Measurements from ENCODE around the gene CCDC85B. TPM values are rescaled to one million over a fixed set of nuclear protein-coding genes. Genes with fewer than 3 reads are reported as not detected.
A peak's percentile ranks its signal among the peaks of the same experiment; 100 is the strongest.

Gene CCDC85B
- total RNA-seq, 1 experiment from 2014 or later, result 85.4 TPM

DNA sequence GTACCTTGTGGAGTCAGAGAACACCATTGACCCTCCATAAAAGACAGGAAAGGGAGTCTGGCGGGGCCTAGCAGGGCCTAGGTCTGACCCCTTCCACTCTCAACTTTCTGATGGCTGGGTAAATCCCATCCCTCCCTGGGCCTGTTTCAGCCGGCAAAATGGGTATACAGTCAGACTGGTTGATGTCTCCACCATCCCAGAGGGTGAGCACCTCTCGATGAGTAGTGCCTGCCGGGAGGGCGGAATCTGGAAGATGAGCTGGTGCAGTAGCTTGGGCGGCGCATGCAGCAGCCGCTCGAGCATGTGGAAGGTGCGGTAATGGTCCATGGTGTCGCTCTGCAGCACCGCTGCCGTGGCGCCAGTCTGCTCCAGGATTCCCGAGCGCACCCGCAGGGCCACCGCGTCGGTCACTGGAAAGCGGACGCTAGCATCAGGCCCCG lies 2.7 kb upstream of the CCDC85B start:
- in situ Hi-C loops (cut with HindIII; ENCODE audit: low pct_unique_long_range_greater_than_20kb, low sequenced_read_pairs), result no loop called here
- H3K9me3 ChIP-seq (ENCODE audit: control insufficient read depth, insufficient read depth, low read depth, low read length), result no peaks in the 10 kb centered on the region
- H3K4me3 ChIP-seq (ENCODE audit: low read depth in 2 of 2, low read length in 2 of 2), result peak overlapping the region; percentile 88 to 93
- peaks cover 47% of the 10 kb centered on the region for H3K4me1 ChIP-seq (ENCODE audit: control insufficient read depth, insufficient read depth, low read length)
- H3K36me3 ChIP-seq (ENCODE audit: control insufficient read depth, insufficient read depth, low read length), result peaks cover 4% of the 10 kb centered on the region; the same call in 1 of the 2 replicates
- ATAC-seq (no peak), DNase-seq (ENCODE audit: low read depth, low spot score) (no peak)
- POLR2A ChIA-PET, result interaction anchor here (0.6 to 2.0 kb wide), 8 partner anchors 11 to 274 kb away, joined by 3 to 13 read pairs (median 5); partner anchors contain the start of genes FOSL1 and MUS81
- intact Hi-C loops (cut with micrococcal nuclease; ENCODE audit: unreplicated experiment), result loop anchor here (2.0 kb wide), 1 partner anchor 101 kb away; no protein-coding TSS in a partner anchor
- H3K27ac ChIP-seq (ENCODE audit: low read length), result peak overlapping the region; percentile 98
- CTCF ChIA-PET, result interaction anchor here (0.5 to 2.4 kb wide), 23 partner anchors 13 to 233 kb away, joined by 3 to 24 read pairs (median 6); partner anchors contain the start of genes FOSL1 and MUS81
- TF ChIP-seq, protein P1, sequence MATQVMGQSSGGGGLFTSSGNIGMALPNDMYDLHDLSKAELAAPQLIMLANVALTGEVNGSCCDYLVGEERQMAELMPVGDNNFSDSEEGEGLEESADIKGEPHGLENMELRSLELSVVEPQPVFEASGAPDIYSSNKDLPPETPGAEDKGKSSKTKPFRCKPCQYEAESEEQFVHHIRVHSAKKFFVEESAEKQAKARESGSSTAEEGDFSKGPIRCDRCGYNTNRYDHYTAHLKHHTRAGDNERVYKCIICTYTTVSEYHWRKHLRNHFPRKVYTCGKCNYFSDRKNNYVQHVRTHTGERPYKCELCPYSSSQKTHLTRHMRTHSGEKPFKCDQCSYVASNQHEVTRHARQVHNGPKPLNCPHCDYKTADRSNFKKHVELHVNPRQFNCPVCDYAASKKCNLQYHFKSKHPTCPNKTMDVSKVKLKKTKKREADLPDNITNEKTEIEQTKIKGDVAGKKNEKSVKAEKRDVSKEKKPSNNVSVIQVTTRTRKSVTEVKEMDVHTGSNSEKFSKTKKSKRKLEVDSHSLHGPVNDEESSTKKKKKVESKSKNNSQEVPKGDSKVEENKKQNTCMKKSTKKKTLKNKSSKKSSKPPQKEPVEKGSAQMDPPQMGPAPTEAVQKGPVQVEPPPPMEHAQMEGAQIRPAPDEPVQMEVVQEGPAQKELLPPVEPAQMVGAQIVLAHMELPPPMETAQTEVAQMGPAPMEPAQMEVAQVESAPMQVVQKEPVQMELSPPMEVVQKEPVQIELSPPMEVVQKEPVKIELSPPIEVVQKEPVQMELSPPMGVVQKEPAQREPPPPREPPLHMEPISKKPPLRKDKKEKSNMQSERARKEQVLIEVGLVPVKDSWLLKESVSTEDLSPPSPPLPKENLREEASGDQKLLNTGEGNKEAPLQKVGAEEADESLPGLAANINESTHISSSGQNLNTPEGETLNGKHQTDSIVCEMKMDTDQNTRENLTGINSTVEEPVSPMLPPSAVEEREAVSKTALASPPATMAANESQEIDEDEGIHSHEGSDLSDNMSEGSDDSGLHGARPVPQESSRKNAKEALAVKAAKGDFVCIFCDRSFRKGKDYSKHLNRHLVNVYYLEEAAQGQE (IDR thresholded peaks at IDR 0.05; ENCODE audit: insufficient read depth in 1 of 2, low read depth in 2 of 2, low read length in 1 of 2), result no peak
- TF ChIP-seq, protein P2, sequence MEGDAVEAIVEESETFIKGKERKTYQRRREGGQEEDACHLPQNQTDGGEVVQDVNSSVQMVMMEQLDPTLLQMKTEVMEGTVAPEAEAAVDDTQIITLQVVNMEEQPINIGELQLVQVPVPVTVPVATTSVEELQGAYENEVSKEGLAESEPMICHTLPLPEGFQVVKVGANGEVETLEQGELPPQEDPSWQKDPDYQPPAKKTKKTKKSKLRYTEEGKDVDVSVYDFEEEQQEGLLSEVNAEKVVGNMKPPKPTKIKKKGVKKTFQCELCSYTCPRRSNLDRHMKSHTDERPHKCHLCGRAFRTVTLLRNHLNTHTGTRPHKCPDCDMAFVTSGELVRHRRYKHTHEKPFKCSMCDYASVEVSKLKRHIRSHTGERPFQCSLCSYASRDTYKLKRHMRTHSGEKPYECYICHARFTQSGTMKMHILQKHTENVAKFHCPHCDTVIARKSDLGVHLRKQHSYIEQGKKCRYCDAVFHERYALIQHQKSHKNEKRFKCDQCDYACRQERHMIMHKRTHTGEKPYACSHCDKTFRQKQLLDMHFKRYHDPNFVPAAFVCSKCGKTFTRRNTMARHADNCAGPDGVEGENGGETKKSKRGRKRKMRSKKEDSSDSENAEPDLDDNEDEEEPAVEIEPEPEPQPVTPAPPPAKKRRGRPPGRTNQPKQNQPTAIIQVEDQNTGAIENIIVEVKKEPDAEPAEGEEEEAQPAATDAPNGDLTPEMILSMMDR (IDR thresholded peaks at IDR 0.05), result no peak
- no peak for TF ChIP-seq POLR2AphosphoS5 (IDR thresholded peaks at IDR 0.05; ENCODE audit: low read depth, low read length)
- TF ChIP-seq SIN3A (IDR thresholded peaks at IDR 0.05; ENCODE audit: borderline replicate concordance, insufficient read depth, low read depth, low read length), result no peak
- no peak for TF ChIP-seq TCF7L2 (IDR thresholded peaks at IDR 0.05; ENCODE audit: low read depth, low read length)
- H3K27me3 ChIP-seq (ENCODE audit: control insufficient read depth, insufficient read depth, low read length), result no peaks in the 10 kb centered on the region
- BruUV-seq (replicated peaks), result TSS peak; percentile 42

DNA sequence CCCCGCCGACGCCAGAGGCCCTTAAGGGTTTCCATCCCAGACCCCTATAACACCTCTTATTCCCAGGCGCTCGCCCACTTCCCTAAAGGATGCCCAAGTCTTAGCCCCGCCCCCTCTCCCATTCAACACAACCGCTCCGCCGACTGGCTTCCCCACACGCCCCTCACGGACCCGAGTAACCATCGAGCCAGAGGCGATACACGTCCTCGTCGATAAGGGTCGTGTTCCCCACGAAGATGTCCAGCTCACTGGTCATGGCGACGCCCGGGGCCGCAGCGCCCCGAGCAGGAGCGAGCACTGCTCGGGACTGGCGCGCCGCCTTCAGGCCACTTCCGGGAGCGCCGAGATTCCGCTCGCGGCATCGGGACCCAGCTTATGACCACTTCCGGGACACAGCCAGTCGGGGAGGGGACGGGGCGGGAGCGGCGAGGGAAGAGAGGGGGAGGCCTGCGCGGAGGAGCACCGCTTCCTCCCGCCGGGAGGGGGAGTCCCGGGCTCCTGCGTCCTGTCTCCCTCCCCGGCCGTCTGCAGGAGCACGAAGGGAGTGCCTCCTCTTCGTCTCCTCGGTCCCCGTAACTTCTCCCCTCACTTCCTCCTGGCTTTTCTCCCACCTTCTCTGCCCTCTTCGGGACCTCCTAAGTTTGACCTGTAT lies 2.2 kb upstream of the CCDC85B start, which contains the start of gene FIBP:
FIBP (minus strand) TSS at position 309 of the 652 bp plus-strand sequence; CDS start at position 256, 53 bp downstream.
- peaks cover 51% of the 10 kb centered on the region for H3K4me1 ChIP-seq (ENCODE audit: control insufficient read depth, insufficient read depth, low read length)
- intact Hi-C loops (cut with micrococcal nuclease; ENCODE audit: unreplicated experiment) (loop anchor here (2.0 kb wide), 1 partner anchor 101 kb away; no protein-coding TSS in a partner anchor), in situ Hi-C loops (cut with HindIII; ENCODE audit: low pct_unique_long_range_greater_than_20kb, low sequenced_read_pairs) (no loop called here)
- H3K9me3 ChIP-seq (ENCODE audit: control insufficient read depth, insufficient read depth, low read depth, low read length), result no peaks in the 10 kb centered on the region
- H3K36me3 ChIP-seq (ENCODE audit: control insufficient read depth, insufficient read depth, low read length), result peaks cover 4% of the 10 kb centered on the region; the same call in 1 of the 2 replicates
- no peak for DNase-seq (ENCODE audit: low read depth, low spot score)
- peak within 1 kb of the TSS; percentile 98 for H3K27ac ChIP-seq (ENCODE audit: low read length)
- ChIA-PET POLR2A (interaction anchor here (0.6 to 2.0 kb wide), 7 partner anchors 10 to 275 kb away, joined by 3 to 13 read pairs (median 4); partner anchors contain the start of genes FOSL1 and MUS81), CTCF (interaction anchor here (0.5 to 2.4 kb wide), 22 partner anchors 12 to 234 kb away, joined by 3 to 24 read pairs (median 6); partner anchors contain the start of genes FOSL1 and MUS81)
- no TSS peak for BruUV-seq (replicated peaks)
- peak; percentile 62 for ATAC-seq
- H3K4me3 ChIP-seq (ENCODE audit: low read depth in 2 of 2, low read length in 2 of 2), result peak within 1 kb of the TSS; percentile 88 to 93
- H3K27me3 ChIP-seq (ENCODE audit: control insufficient read depth, insufficient read depth, low read length), result no peaks in the 10 kb centered on the region
- TF ChIP-seq TCF7L2 (IDR thresholded peaks at IDR 0.05; ENCODE audit: low read depth, low read length) (no peak), POLR2AphosphoS5 (IDR thresholded peaks at IDR 0.05; ENCODE audit: low read depth, low read length) (peak; percentile 96), SIN3A (IDR thresholded peaks at IDR 0.05; ENCODE audit: borderline replicate concordance, insufficient read depth, low read depth, low read length) (peak; percentile 90; the same call in 1 of the 2 replicates)
- TF ChIP-seq, protein P1 (IDR thresholded peaks at IDR 0.05; ENCODE audit: insufficient read depth in 1 of 2, low read depth in 2 of 2, low read length in 1 of 2), result 0 out of 4 replicates have a peak, but pooled peaks of 1 of the 2 experiments have one; percentile 58
- TF ChIP-seq, protein P2 (IDR thresholded peaks at IDR 0.05), result peak; percentile 99

All from Panc1 (cell line).